ENCODE data around the gene CIROP. TPM values are rescaled to one million over a fixed set of nuclear protein-coding genes. Genes with fewer than 3 reads are reported as not detected.
A peak's percentile ranks its signal among the peaks of the same experiment; 100 is the strongest.

CIROP gene
- total RNA-seq = not detected

- no peak for DNase-seq
Measured at GRCh38 chr14:23104591-23105347, at the start of gene CIROP. Gene CIROP (minus strand): TSS chr14:23104989. CDS start chr14:23104920, 69 bp downstream.

GRCh38 chr14:23153851-23154796, 49.3 kb upstream of the CIROP start:
- peak; percentile 45 for DNase-seq

- DNase-seq = no peak
Measured at GRCh38 chr14:23151342-23151741, 46.6 kb upstream of the CIROP start.

- no peak for DNase-seq
Measured at GRCh38 chr14:23149745-23150144, 45.0 kb upstream of the CIROP start.

- DNase-seq = no peak
Measured at GRCh38 chr14:23148591-23149249, 43.9 kb upstream of the CIROP start.

- DNase-seq = peak; percentile 36
Measured at GRCh38 chr14:23147676-23148075, 42.9 kb upstream of the CIROP start.

GRCh38 chr14:23146980-23147379, 42.2 kb upstream of the CIROP start:
- no peak for DNase-seq

GRCh38 chr14:23146351-23146910, 41.6 kb upstream of the CIROP start:
- no peak for DNase-seq

- no peak for DNase-seq
Measured at GRCh38 chr14:23145794-23146350, 41.1 kb upstream of the CIROP start.

- no peak for DNase-seq
Measured at GRCh38 chr14:23143911-23144310, 39.1 kb upstream of the CIROP start.

- no peak for DNase-seq
Measured at GRCh38 chr14:23142826-23143225, 38.0 kb upstream of the CIROP start.

- no peak for DNase-seq
Measured at GRCh38 chr14:23141706-23142444, 37.1 kb upstream of the CIROP start.

GRCh38 chr14:23140371-23140770, 35.6 kb upstream of the CIROP start:
- no peak for DNase-seq

- DNase-seq = no peak
Measured at GRCh38 chr14:23139874-23140273, 35.1 kb upstream of the CIROP start.

- DNase-seq = no peak
Measured at GRCh38 chr14:23137813-23138535, 33.2 kb upstream of the CIROP start.

GRCh38 chr14:23137192-23137812, 32.5 kb upstream of the CIROP start:
- no peak for DNase-seq

- DNase-seq = no peak
Measured at GRCh38 chr14:23136566-23137133, 31.9 kb upstream of the CIROP start.

GRCh38 chr14:23132970-23133369, 28.2 kb upstream of the CIROP start:
- DNase-seq = no peak

- no peak for DNase-seq
Measured at GRCh38 chr14:23131482-23131881, 26.7 kb upstream of the CIROP start.

GRCh38 chr14:23130871-23131270, 26.1 kb upstream of the CIROP start:
- DNase-seq = no peak
